Bronchial epithelial cell (primary cell): ENCODE results near the gene ITGB2. TPM values are rescaled to one million over a fixed set of nuclear protein-coding genes. Genes with fewer than 3 reads are reported as not detected.

Source experiments
- DNase-seq: peaks from one replicate; pipeline ENCODE4 v3.0.0-alpha.2; 2010; ENCODE audit warnings: low read depth
- FAIRE-seq: peaks from 2 replicates; lab custom pipeline; 2011; peaks lifted over from hg19 to GRCh38; lab: Jason Lieb, UNC
- H3K27me3 ChIP-seq: 2 replicates; pipeline ENCODE4 v1.5.1; 2011; ENCODE audit warnings: low read length; ENCODE audit not compliant: control insufficient read depth, insufficient read depth
- H3K36me3 ChIP-seq: 2 replicates; pipeline ENCODE4 v1.5.1; 2011; ENCODE audit warnings: low read length; ENCODE audit not compliant: control insufficient read depth, insufficient read depth
- H3K4me3 ChIP-seq: 2 replicates; pipeline ENCODE4 v1.5.1; 2011; ENCODE audit warnings: mild to moderate bottlenecking, low read depth, low read length, control low read depth
- total RNA-seq: library from RNA; depleted of rRNA; stranded (reverse); fragments of >200 nt; gene quantifications from 2 replicates; pipeline ENCODE4 v1.2.1, GENCODE V29; 2014
- TF ChIP-seq, protein P1 (sequence below): IDR thresholded peaks from 2 replicates; pipeline ENCODE4 v1.5.1; 2011; ENCODE audit warnings: mild to moderate bottlenecking, moderate library complexity, low read length, control low read depth, inconsistent platforms; ENCODE audit not compliant: insufficient read depth, severe bottlenecking

Gene ITGB2
- total RNA-seq, 1 donor from 2014 or later, result 1.1 TPM

DNA sequence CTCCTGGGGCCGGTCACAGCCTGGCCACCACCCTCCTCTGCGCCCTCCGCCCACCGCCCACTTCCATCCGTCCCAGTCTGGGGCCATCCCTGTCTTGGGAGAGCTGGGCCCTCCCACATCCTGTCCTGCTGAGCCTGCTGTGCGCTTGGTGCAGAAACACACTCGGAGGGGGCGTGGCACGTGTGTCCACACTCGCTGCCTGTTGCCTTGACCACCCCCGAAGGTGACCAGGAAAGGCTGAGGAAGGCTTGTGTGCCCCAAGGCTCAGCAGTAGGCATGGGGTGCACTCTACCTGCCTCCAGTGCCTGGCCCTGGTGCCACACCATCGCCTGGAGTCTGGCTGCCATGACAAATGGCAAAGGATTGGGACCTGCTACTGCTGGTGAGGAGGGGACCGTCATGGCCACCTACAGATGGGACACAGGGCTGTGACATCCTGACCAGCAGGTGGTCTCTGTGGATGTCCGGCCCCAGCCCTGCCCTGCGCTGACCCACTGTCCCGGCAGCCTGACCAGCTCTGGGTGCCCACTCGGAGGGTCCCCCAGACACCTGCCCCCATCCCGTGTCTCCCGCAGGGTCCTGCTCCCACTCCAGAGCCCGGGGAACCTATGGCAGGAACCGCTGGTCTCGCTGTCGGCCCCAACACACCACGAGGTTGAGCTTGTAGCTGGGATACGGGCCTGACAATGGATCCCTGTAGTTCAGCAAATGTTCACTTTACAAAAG is 24.0 kb downstream of the ITGB2 start:
- TF ChIP-seq, protein P1, sequence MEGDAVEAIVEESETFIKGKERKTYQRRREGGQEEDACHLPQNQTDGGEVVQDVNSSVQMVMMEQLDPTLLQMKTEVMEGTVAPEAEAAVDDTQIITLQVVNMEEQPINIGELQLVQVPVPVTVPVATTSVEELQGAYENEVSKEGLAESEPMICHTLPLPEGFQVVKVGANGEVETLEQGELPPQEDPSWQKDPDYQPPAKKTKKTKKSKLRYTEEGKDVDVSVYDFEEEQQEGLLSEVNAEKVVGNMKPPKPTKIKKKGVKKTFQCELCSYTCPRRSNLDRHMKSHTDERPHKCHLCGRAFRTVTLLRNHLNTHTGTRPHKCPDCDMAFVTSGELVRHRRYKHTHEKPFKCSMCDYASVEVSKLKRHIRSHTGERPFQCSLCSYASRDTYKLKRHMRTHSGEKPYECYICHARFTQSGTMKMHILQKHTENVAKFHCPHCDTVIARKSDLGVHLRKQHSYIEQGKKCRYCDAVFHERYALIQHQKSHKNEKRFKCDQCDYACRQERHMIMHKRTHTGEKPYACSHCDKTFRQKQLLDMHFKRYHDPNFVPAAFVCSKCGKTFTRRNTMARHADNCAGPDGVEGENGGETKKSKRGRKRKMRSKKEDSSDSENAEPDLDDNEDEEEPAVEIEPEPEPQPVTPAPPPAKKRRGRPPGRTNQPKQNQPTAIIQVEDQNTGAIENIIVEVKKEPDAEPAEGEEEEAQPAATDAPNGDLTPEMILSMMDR, result no peak
- Histone ChIP-seq H3K4me3 (no peak overlapping the region), H3K27me3 (no peaks in the 10 kb centered on the region), H3K36me3 (no peaks in the 10 kb centered on the region)
- no peak for FAIRE-seq
- no peak for DNase-seq

DNA sequence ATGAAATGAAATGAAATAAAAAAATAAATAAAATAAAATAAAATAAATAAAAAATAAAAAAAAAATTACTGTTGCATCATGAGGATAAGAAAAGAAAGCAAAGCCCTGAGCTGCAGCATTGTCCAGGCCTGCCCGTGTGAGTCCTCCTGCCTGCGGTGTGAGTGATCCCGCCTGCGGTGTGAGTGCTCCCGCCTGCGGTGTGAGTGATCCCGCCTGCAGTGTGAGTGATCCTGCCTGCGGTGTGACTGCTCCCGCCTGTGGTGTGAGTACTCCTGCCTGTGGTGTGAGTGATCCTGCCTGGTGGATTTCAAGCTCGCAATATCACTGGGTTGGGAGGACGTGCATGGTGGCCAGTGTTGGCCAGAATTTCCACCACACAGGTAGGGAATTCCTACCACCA is 24.8 kb downstream of the ITGB2 start:
- H3K27me3 ChIP-seq, result peaks cover 2% of the 10 kb centered on the region
- no peak overlapping the region for H3K4me3 ChIP-seq
- TF ChIP-seq, protein P1, result no peak
- FAIRE-seq (no peak), DNase-seq (no peak)
- no peaks in the 10 kb centered on the region for H3K36me3 ChIP-seq

DNA sequence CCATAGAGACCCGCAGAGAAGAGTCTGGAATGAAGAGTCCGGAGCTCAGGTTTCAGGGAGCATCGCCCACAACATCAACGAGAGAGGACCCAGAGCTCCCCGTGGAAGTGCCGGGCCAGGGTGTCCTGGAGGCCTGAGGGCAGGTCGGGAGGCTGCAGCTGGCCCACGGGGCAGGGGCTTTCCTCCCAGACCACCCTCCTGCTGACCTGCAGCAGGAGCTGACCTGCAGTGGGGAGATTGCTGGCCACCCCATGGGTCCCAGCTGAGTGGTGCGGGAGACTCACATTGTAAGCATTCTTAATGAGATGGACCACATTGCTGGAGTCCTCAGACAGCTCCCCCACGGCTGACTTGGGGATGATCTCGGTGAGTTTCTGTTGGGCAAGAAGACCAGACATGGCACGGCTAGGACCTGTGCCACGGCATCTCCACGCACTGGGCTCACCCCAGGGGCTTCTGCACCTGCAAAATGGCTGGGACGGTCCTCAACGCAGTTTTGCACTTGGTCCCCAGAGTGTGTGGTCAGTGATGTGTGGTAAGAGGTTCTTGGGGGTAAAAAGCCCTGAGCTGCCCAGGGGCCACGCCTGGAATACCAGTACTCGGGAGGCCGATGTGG is 25.9 kb downstream of the ITGB2 start:
- no peak for FAIRE-seq
- TF ChIP-seq, protein P1, result no peak
- no peak for DNase-seq
- Histone ChIP-seq H3K4me3 (no peak overlapping the region), H3K27me3 (peaks cover 2% of the 10 kb centered on the region), H3K36me3 (no peaks in the 10 kb centered on the region)

DNA sequence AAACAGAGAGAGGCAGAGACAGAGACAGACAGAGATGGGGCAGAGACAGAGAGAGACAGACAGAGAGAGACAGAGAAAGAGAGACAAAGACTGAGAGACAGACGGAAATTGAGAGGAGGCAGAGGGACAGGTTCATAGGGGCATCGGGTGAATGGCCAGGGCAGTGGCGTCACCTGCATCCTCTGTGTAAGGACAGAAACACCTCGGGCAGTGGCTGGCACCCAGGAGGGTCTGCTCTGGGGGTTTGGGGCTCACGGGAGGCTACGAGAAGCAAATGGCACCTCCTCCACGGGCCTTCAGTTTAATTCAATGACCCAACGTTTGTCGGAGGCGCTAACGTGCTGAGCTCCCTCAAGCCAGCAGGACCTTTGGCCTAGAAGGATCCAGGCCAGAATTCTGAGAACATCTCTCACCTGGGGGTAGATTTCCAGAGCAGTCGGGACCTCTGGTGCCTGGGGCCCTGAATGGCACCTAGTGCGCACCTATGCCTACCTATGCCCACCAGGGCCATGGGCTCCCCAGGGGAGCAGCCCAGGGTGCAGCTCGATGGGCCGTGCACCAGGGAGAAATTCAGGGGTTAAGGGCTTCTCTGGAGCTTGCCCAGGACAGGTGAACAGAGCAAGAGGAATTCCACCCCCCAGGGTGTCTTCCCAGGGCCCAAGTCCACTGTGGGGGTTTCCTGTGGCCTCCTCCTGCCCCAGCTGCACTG is 26.6 kb downstream of the ITGB2 start:
- Histone ChIP-seq H3K36me3 (no peaks in the 10 kb centered on the region), H3K4me3 (no peak overlapping the region), H3K27me3 (peaks cover 2% of the 10 kb centered on the region)
- TF ChIP-seq, protein P1, result no peak
- FAIRE-seq, result peak; percentile 43
- no peak for DNase-seq

DNA sequence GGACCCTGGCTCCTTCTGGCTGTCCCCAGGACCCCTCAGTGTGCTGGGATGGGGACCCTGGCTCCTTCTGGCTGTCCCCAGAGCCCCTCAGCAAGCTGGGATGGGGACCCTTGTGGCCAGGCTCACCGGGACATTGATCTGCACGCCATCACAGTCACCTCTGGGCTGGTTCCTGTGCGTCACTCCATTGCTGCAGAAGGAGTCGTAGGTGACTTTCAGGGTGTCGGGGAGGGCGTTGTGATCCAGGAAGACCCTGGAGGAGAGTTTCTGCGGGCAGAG is 27.5 kb downstream of the ITGB2 start:
- FAIRE-seq (no peak), DNase-seq (no peak)
- Histone ChIP-seq H3K27me3 (peaks cover 2% of the 10 kb centered on the region), H3K36me3 (no peaks in the 10 kb centered on the region), H3K4me3 (no peak overlapping the region)
- TF ChIP-seq, protein P1, result no peak
